GM10266 (cell line): ENCODE measurements around the gene GALNT12.

ENCODE experiments used
- DNase-seq: peaks from one replicate; pipeline ENCODE4 v3.0.0; 2012; ENCODE audit errors: extremely low spot score
- TF ChIP-seq, protein P1 (sequence below): IDR thresholded peaks from 2 replicates; pipeline ENCODE4 v1.5.1; 2012; ENCODE audit warnings: mild to moderate bottlenecking, low read depth; ENCODE audit not compliant: control insufficient read depth, insufficient read depth; ENCODE audit errors: missing control alignments

Gene GALNT12

DNA sequence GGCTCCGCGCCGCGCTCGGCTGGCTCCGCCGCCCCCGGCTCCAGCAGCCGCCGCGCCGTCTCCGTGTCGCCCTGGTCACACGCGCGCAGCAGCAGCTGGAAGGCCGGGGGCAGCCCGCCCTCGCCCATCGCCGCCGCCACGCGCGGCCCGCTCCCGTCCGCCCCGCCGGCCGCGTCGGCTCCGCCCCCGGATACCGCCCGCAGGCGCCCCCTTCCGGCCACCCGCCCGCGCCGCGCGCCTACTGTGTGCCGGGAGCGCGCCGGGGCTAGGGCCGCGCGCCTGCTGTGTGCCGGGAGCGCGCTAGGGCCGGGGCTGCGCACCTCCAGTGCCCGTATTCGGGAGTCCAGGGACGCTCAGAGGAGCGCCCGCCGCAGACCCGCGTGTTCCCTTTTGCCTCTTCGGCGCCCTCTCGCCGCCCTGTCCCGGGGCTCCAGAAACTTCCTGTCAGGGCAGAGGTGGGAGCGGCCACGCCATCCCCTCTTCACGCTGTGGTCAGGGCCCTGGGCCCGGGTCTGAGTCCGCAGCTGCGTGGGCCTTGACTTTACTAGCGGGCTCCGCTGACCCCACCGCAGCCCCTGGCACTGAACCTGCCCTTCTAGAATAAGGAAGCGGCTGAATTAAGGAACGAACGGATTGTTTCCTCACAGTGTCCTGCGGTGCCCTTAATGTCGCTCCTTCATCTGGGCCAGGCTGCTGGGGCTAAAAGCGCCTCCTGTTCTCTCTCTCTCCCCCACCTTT lies 10.9 kb upstream of the GALNT12 start, which contains the start of gene ANKS6:
ANKS6 (minus strand) TSS at position 192 of the 738 bp plus-strand sequence; CDS start at position 128, 64 bp downstream.
- TF ChIP-seq, protein P1, sequence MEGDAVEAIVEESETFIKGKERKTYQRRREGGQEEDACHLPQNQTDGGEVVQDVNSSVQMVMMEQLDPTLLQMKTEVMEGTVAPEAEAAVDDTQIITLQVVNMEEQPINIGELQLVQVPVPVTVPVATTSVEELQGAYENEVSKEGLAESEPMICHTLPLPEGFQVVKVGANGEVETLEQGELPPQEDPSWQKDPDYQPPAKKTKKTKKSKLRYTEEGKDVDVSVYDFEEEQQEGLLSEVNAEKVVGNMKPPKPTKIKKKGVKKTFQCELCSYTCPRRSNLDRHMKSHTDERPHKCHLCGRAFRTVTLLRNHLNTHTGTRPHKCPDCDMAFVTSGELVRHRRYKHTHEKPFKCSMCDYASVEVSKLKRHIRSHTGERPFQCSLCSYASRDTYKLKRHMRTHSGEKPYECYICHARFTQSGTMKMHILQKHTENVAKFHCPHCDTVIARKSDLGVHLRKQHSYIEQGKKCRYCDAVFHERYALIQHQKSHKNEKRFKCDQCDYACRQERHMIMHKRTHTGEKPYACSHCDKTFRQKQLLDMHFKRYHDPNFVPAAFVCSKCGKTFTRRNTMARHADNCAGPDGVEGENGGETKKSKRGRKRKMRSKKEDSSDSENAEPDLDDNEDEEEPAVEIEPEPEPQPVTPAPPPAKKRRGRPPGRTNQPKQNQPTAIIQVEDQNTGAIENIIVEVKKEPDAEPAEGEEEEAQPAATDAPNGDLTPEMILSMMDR = peak; percentile 71
- DNase-seq = peak; percentile 96

DNA sequence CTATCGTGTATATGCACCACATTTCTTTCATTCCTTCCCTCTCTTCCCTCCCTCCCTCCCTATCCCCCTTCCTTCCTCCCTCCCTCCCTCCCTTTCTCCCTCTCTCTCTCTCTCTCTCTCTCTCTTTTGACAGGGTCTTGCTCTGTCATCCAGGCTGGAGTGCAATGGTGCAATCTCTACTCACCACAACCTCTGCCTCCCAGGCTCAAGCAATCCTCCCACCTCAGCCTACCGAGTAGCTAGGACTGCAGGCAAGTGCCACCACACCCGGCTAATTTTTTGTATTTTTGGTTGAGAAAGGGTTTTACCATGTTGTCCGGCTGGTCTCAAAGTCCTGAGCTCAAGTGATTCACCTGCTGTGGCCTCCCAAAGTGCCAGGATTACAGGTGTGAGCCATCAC lies 10.0 kb upstream of the GALNT12 start:
- no peak for DNase-seq
- TF ChIP-seq, protein P1 = no peak

DNA sequence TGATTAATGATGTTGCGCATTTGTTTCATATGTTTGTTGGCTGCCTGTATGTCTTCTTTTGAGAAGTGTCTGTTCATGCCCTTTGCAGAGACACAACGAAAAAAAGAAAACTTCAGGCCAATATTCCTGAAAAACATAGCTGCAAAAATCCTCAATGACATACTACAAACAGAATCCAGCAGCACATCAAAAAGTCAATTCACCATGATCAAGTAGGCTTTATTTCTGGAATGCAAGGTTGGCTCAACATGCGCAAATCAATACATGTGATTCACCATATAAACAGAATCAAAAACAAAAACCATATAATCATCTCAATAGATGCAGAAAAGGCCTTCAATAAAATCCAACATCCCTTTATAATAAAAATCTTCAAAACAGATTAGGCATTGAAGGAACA lies 9.2 kb upstream of the GALNT12 start:
- DNase-seq = no peak
- TF ChIP-seq, protein P1 = no peak

DNA sequence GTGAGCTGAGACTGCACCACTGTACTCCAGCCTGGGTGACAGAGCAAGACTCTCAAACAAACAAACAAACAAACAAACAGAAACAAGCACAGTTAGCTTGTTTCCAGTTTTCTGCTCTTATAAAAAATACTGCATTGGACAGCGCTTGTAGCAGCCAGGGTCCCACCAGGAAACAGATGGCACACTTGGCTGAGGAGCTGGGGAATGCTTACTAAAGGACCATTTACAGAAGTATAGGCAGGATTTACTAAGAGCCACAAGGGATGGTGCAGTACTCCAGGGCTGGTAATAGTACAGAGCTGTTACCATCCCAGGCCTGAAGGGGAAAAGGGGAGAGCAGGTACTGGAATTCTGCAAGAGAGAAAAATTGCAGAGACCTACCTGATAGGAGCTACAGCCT lies 5.9 kb upstream of the GALNT12 start:
- TF ChIP-seq, protein P1 = no peak
- no peak for DNase-seq

DNA sequence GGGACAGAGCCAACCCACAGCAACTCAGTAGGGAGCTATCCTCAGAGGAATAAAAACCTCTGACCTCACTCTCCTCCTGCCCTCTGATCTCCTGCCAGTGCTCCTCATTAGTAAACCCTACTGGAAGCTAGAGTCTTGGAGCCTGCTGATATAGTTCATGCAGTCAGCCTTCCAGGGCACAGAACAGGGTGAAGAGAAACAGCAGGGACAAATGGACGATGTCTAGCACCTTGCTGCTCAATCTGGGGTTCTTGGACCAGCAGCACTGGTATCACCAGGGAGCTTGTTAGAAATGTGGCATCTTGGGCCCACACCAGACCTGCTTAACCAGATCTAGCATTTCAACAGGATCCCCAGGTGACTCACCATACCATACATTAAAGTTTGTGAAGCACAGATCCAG lies 5.5 kb upstream of the GALNT12 start:
- DNase-seq = no peak
- TF ChIP-seq, protein P1 = no peak

DNA sequence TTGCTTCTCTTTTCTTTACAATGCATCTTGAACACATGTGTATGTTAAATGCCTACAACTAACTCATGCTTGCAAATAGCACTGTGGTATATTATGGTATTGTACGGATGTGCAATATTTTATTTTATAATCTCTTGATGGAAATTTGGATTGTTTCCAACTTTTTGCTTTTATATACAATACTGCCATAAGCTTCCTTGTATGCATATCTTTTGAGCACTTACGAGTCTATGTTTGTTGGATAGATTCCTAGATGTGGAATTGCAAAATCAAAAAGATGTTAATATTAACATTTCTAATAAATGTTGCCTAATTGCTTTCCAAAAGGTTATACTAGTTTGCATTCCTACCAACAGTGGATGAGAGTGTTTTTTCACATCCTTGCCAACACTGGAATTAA lies 3.4 kb upstream of the GALNT12 start:
- no peak for DNase-seq
- TF ChIP-seq, protein P1 = no peak

DNA sequence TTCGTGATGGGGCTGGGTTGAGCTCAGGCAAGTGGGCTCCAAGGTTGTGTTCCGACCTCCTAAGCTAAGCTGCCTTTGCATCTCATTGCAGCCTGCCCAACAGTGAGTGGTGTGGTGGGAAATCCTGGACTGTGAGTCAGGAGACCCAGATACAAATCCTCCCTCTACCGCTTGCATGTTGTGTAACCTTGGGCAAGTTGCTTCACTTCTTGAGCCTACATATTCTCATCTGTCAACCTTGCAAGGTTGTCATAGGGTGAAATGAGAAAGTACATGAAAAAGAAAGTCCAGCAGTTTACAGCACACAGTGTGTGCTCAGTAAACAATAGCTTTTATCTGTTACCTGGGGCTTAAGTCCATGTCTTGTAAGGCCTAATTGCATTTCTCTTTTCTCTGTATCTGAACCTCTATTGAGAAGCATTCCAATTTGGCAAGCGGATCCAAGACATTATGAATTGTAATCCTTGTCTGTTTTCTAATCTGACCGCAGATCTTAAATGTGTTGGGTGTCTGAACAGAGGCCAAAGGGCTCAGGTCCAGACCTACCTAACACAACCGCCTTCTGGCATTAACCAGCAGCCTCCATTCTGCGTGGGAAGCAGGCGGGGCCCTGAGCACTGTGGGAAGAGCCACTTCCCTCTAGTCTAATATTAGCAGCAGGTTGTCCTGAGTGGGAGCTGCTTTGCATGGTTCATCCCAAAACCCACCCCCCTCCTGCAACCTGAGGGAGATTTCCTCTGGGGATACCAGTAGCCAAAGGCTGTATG lies 1.8 kb upstream of the GALNT12 start:
- DNase-seq = no peak
- TF ChIP-seq, protein P1 = no peak
